T-helper 17 cell (primary cell): Measurements from ENCODE around the gene INMT. TPM values are rescaled to one million over a fixed set of nuclear protein-coding genes. Genes with fewer than 3 reads are reported as not detected.
A peak's percentile ranks its signal among the peaks of the same experiment; 100 is the strongest.

Source experiments
- ATAC-seq: fragments of 150-1000 bp; cut with Tn5 transposase; 2 replicates; pipeline ENCODE4 v1.10.0; 2021; ENCODE audit warnings: mild to moderate bottlenecking, moderate library complexity
- DNase-seq, 3 donors: peaks; one replicate each; pipeline versions ENCODE4 v3.0.0 to v3.0.0-alpha.2; 2020 to 2021
- H3K9me3 ChIP-seq: one replicate; pipeline ENCODE4 v1.7.0; 2013; ENCODE audit warnings: low read length, mild to moderate bottlenecking; ENCODE audit not compliant: control insufficient read depth, poor library complexity, severe bottlenecking
- H3K27ac Mint-ChIP-seq: one replicate; pipeline ENCODE4 v1.8.0; 2022; ENCODE audit warnings: mild to moderate bottlenecking, moderate library complexity, mixed read lengths
- H3K27me3 Mint-ChIP-seq: one replicate; pipeline ENCODE4 v1.8.0; 2022; ENCODE audit warnings: mixed read lengths
- H3K36me3 Mint-ChIP-seq: one replicate; pipeline ENCODE4 v1.8.0; 2022; ENCODE audit warnings: low read depth, mixed read lengths
- H3K4me1 Mint-ChIP-seq: one replicate; pipeline ENCODE4 v1.8.0; 2022; ENCODE audit warnings: mild to moderate bottlenecking, mixed read lengths
- H3K4me3 Mint-ChIP-seq: one replicate; pipeline ENCODE4 v1.8.0; 2022; ENCODE audit warnings: mild to moderate bottlenecking, moderate library complexity, mixed read lengths
- total RNA-seq, 4 donors: library from RNA in 2 of 4; stranded (reverse) in 2 of 4; gene quantifications; one replicate each; pipeline ENCODE4 v1.2.3 and lab custom pipeline; 2022 to 2026

INMT gene
- total RNA-seq, 2 donors from 2014 or later, result 0.65 to 1.2 TPM

GRCh38 chr7:30765408-30765807, 13.5 kb downstream of the INMT start:
- Mint-ChIP-seq H3K36me3 (no peaks in the 10 kb centered on the region), H3K27ac (no peak overlapping the region), H3K4me1 (no peaks in the 10 kb centered on the region), H3K27me3 (peaks cover 12% of the 10 kb centered on the region), H3K4me3 (no peak overlapping the region)
- no peak for DNase-seq
- no peak for ATAC-seq
- H3K9me3 ChIP-seq, result no peaks in the 10 kb centered on the region

GRCh38 chr7:30770845-30771173, 18.9 kb downstream of the INMT start:
- no peaks in the 10 kb centered on the region for H3K9me3 ChIP-seq
- Mint-ChIP-seq H3K4me1 (peaks cover 5% of the 10 kb centered on the region), H3K27ac (no peak overlapping the region), H3K4me3 (peak overlapping the region; percentile 94), H3K27me3 (peaks cover 7% of the 10 kb centered on the region), H3K36me3 (no peaks in the 10 kb centered on the region)
- ATAC-seq (no peak), DNase-seq (no peak)

- DNase-seq (peak; percentile 45 to 46 (median 46)), ATAC-seq (peak; percentile 93)
- H3K27me3 Mint-ChIP-seq, result peaks cover 7% of the 10 kb centered on the region
- H3K4me1 Mint-ChIP-seq, result peaks cover 5% of the 10 kb centered on the region
- peak within 1 kb of the TSS; percentile 79 for H3K27ac Mint-ChIP-seq
- peak within 1 kb of the TSS; percentile 94 for H3K4me3 Mint-ChIP-seq
- no peaks in the 10 kb centered on the region for H3K36me3 Mint-ChIP-seq
- no peaks in the 10 kb centered on the region for H3K9me3 ChIP-seq
Measured at GRCh38 chr7:30771174-30771879, 19.4 kb downstream of the INMT start, which contains the start of gene MINDY4. Gene MINDY4 (plus strand): TSS chr7:30771417. CDS start chr7:30771494, 77 bp downstream.

- no peak for ATAC-seq
- DNase-seq, result no peak
- peaks cover 7% of the 10 kb centered on the region for H3K27me3 Mint-ChIP-seq
- no peaks in the 10 kb centered on the region for H3K36me3 Mint-ChIP-seq
- H3K4me1 Mint-ChIP-seq, result peaks cover 5% of the 10 kb centered on the region
- H3K4me3 Mint-ChIP-seq, result peak overlapping the region; percentile 94
- peak overlapping the region; percentile 79 for H3K27ac Mint-ChIP-seq
- no peaks in the 10 kb centered on the region for H3K9me3 ChIP-seq
Measured at GRCh38 chr7:30771880-30772425, 20.0 kb downstream of the INMT start.

GRCh38 chr7:30772984-30773383, 21.0 kb downstream of the INMT start:
- DNase-seq (no peak), ATAC-seq (no peak)
- Mint-ChIP-seq H3K27me3 (peaks cover 3% of the 10 kb centered on the region), H3K27ac (no peak overlapping the region), H3K4me3 (no peak overlapping the region), H3K4me1 (peaks cover 5% of the 10 kb centered on the region), H3K36me3 (peaks cover 3% of the 10 kb centered on the region)
- no peaks in the 10 kb centered on the region for H3K9me3 ChIP-seq

GRCh38 chr7:30775992-30776391, 24.1 kb downstream of the INMT start:
- Mint-ChIP-seq H3K4me3 (no peak overlapping the region), H3K4me1 (peaks cover 5% of the 10 kb centered on the region), H3K36me3 (peaks cover 5% of the 10 kb centered on the region), H3K27ac (no peak overlapping the region), H3K27me3 (no peaks in the 10 kb centered on the region)
- no peak for ATAC-seq
- H3K9me3 ChIP-seq, result no peaks in the 10 kb centered on the region
- DNase-seq, result no peak

GRCh38 chr7:30776971-30777370, 25.0 kb downstream of the INMT start:
- H3K4me1 Mint-ChIP-seq, result peaks cover 3% of the 10 kb centered on the region
- DNase-seq, result no peak
- no peaks in the 10 kb centered on the region for H3K27me3 Mint-ChIP-seq
- no peak for ATAC-seq
- no peak overlapping the region for H3K4me3 Mint-ChIP-seq
- H3K36me3 Mint-ChIP-seq, result peaks cover 5% of the 10 kb centered on the region
- H3K27ac Mint-ChIP-seq, result no peak overlapping the region
- no peaks in the 10 kb centered on the region for H3K9me3 ChIP-seq

GRCh38 chr7:30778255-30779025, 26.5 kb downstream of the INMT start:
- H3K4me3 Mint-ChIP-seq, result no peak overlapping the region
- H3K36me3 Mint-ChIP-seq, result peaks cover 5% of the 10 kb centered on the region
- no peak overlapping the region for H3K27ac Mint-ChIP-seq
- no peaks in the 10 kb centered on the region for H3K27me3 Mint-ChIP-seq
- DNase-seq (no peak), ATAC-seq (no peak)
- no peaks in the 10 kb centered on the region for H3K4me1 Mint-ChIP-seq
- no peaks in the 10 kb centered on the region for H3K9me3 ChIP-seq

- no peak for DNase-seq
- Mint-ChIP-seq H3K4me3 (no peak overlapping the region), H3K4me1 (no peaks in the 10 kb centered on the region), H3K27me3 (no peaks in the 10 kb centered on the region), H3K27ac (no peak overlapping the region), H3K36me3 (peaks cover 5% of the 10 kb centered on the region)
- no peak for ATAC-seq
- H3K9me3 ChIP-seq, result no peaks in the 10 kb centered on the region
Measured at GRCh38 chr7:30779574-30779973, 27.6 kb downstream of the INMT start.

- DNase-seq, result no peak
- H3K4me1 Mint-ChIP-seq, result no peaks in the 10 kb centered on the region
- no peak overlapping the region for H3K4me3 Mint-ChIP-seq
- H3K36me3 Mint-ChIP-seq, result peaks cover 5% of the 10 kb centered on the region
- no peaks in the 10 kb centered on the region for H3K27me3 Mint-ChIP-seq
- no peaks in the 10 kb centered on the region for H3K9me3 ChIP-seq
- ATAC-seq, result no peak
- H3K27ac Mint-ChIP-seq, result no peak overlapping the region
Measured at GRCh38 chr7:30780941-30781340, 29.0 kb downstream of the INMT start.

GRCh38 chr7:30782690-30783089, 30.8 kb downstream of the INMT start:
- ATAC-seq, result no peak
- H3K9me3 ChIP-seq, result no peaks in the 10 kb centered on the region
- Mint-ChIP-seq H3K36me3 (peaks cover 2% of the 10 kb centered on the region), H3K4me1 (peaks cover 2% of the 10 kb centered on the region), H3K4me3 (no peak overlapping the region), H3K27me3 (no peaks in the 10 kb centered on the region), H3K27ac (no peak overlapping the region)
- no peak for DNase-seq

- DNase-seq, result no peak
- Mint-ChIP-seq H3K4me3 (no peak overlapping the region), H3K27ac (no peak overlapping the region), H3K36me3 (no peaks in the 10 kb centered on the region), H3K4me1 (peaks cover 2% of the 10 kb centered on the region), H3K27me3 (no peaks in the 10 kb centered on the region)
- ATAC-seq, result no peak
- no peaks in the 10 kb centered on the region for H3K9me3 ChIP-seq
Measured at GRCh38 chr7:30785786-30786185, 33.9 kb downstream of the INMT start.

GRCh38 chr7:30787486-30787885, 35.6 kb downstream of the INMT start:
- peaks cover 2% of the 10 kb centered on the region for H3K4me1 Mint-ChIP-seq
- H3K9me3 ChIP-seq, result no peaks in the 10 kb centered on the region
- no peak overlapping the region for H3K27ac Mint-ChIP-seq
- no peaks in the 10 kb centered on the region for H3K27me3 Mint-ChIP-seq
- ATAC-seq (no peak), DNase-seq (no peak)
- no peak overlapping the region for H3K4me3 Mint-ChIP-seq
- H3K36me3 Mint-ChIP-seq, result no peaks in the 10 kb centered on the region
